GM19372 (cell line): ENCODE data around the gene PCCA.
A peak's percentile ranks its signal among the peaks of the same experiment; 100 is the strongest.
"Not testable (repeated sequence)": the region's sequence is repeated elsewhere in the genome, so short reads cannot be mapped to it uniquely, and the experiment has no call there.

ENCODE experiments used
- ATAC-seq: cut with Tn5 transposase; IDR thresholded peaks from one replicate; pipeline ENCODE4 v1.9.1; 2021; ENCODE audit warnings: mild to moderate bottlenecking, low read depth, moderate library complexity; ENCODE audit not compliant: unreplicated experiment

The PCCA gene

DNA sequence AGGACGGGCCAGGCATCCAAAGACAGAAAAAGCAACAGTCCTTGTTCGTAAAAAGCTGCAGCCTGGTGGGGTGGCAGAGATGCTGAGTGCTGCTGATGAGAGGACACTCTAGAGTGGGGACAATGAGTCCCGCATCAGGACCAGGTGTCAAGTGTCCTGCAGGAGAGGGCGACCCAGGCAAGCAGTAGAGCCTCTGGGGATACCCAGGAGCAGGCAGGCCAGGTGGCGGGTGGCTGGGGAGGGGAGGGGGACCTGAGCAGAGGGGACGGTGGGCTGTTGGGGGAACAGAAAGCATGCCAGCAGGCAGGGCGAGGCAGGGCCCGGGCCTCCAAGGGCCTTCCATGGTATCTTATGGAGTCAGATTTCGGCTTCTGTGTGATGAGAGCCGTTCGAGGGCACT is 463.9 kb downstream of the PCCA start:
- ATAC-seq, result no peak

DNA sequence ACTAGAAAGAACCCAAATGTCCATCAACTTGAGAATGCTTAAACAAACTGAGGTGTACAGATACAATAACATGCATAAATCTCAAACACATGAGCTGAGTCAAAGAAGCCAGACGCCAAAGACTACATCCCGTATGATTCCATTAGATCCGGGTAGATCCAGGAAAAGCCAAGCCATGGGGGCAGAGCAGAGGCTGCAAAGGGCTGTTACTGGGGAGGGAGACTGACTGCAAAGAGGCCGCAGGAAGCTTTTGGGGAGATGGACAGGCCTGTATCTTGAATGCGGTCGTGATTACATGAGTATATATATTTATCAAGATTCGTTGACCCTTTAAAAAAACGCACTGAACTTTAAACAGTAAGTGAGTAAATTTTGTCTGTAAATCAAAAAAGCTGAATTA is 471.0 kb downstream of the PCCA start:
- no peak for ATAC-seq

DNA sequence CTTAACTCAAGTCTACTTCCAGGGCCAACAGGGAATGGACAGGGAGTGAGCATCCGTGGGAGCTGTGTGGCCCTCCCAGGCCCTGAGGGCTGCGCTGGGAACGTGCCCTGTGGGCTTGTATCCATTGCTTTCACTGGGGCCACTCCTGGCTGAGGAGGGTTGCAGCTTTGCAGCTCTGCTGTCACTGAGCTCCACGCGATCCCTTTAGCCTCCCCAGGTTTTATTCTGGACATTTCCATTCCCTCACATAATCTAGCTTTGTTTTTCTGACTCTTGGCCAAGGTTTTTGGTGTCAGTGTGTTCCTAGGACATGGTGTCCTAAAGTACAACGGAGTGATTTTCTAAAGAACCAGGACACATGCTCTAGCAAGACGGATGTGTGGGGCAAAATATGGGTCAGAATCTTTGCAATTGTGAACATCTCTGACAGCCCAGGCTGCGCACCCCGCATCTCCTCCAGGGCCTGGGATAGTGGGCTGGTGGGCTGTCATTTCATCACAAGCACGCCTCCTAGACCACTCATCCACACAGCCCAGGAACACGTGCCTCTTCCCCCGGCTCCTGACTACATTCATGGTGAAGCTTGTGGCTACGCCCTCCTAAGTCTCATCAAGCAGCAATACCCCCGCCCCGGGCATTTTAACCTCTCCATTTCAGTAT is 471.7 kb downstream of the PCCA start:
- ATAC-seq, result no peak

DNA sequence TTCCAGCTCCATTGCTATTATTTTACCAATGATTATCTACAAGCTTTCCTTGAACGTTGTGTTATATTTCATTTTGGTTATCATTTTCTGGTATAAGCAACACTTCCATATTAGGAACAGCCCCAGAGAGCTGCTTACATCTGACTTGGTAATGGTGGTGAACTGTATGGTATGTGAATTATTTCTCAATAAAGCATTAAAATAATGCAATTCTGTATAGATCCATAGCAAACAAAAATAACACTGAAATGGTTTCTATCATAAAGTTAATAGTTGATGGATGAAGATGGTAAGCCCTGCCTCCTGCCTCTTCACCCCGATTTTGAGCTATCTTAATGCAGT is 472.2 kb downstream of the PCCA start:
- no peak for ATAC-seq

DNA sequence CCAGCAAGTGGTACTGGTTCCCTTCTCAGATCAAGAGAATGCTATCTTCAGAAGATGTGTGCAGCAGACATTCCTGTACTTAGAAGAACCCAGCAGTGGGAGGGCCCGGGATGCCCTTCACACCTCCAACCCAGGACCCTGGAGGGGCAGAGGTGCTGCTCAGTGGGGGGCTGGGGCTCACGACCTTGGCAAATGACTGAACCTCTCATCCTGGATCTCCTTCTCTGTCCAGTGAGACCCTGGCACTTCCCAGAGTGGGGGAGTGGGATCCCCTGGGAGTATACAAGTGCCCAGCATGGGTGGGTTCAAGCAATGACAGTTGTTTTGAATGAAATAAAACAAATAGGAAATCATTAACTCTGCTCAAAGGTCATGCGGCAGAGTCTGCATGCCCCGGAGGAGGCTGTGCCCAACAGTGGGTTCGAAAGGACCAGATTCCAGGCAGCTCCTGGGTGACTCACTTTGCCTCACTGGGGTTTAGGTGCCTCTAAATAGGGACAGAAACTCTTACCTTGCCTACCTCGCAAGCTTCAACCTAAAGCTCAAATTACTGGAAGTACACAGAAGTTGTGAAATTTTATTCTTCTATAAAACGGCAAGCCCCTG is 472.8 kb downstream of the PCCA start:
- ATAC-seq, result no peak

DNA sequence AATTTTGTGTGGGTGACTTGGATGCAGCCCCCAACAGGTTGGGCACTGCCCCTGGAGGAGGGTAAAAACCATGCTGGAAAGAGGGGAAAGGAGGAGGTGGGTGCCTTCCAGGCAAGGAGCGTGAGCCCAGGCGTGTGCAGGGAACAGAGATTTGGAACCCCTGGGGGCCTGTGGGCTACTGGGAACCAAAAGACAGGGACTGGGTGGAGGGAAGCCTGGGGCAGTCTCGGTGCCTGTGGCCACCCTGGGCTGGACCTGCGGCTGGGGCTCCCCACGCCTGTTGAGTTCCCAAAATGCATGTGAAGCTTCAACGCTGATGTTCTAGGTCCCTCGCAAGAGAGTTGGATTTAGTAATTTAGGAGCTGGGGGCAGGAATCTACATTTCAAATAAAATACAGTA is 474.9 kb downstream of the PCCA start:
- ATAC-seq, result no peak

DNA sequence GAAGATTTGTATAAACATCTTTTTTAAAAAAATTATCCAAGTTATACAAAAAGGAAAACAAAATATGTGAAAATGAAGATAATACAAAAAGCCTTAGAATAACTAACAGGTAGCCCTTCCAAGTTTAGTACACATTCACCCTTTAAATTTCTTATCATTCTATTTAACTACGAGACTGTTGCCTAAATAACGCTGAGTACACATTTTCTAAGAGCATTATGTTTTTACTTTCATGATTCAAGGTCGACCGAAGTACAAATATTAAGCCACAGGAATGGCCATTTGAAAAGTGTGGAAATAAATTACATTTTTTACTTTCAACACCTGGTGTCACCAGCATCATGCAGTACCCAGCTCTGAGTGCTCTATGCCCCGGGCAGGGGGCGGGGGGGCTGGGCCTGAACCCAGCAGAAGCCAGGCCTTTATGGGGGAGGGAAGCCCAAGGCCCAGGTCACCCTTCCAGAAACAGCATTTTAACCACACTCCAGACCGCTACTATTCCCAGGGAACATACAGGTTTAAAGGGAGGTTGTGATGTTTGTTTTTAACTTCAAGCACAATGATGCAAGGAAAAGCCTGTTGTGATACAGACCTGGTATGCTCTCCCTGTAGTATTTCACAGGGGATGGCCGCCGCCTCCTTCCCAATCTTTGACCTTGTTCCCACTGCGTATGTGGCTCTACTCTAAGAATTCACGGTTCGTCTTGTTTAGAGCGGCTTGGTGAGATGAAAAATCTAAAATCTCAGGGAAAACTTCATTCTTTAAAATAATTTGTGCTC is 475.7 kb downstream of the PCCA start:
- ATAC-seq, result no peak

DNA sequence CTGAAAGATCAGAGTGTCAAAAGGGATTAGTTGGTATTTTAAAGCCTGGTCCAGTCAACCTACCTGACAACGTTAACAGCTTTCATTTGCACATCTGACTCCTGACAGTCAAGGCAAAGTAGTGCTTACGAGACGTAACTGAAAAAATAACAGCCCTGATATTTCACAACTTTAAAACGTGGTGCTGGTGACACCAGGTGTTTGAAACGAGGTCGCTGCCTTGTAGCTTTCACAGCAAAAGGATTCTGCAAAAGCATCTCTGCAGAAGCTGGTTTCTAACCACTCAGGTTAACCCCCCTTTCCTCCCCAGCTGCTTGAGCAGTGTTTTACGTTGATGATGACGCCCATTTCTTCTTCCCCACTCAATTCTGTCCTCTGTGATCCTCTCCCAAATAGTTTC is 476.4 kb downstream of the PCCA start:
- ATAC-seq, result no peak

DNA sequence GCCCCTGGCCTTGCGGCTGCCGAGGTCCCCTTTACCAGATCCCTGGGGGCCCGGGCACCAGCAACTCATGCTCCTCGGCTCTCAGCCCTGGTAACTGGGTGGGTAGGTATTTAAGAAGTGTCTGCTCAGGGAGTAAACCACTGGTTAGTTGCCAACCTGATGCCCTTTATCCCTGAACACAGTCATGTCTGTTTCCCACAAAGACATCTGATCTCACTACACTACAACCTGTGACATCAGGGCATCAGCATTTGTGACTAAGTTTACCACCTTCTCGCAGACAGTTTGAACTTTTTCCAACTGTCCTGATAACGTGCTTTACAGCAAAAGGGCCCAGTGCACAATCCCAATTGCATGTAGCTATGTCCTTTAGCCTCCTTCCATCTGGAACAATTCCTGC is 477.6 kb downstream of the PCCA start:
- no peak for ATAC-seq

DNA sequence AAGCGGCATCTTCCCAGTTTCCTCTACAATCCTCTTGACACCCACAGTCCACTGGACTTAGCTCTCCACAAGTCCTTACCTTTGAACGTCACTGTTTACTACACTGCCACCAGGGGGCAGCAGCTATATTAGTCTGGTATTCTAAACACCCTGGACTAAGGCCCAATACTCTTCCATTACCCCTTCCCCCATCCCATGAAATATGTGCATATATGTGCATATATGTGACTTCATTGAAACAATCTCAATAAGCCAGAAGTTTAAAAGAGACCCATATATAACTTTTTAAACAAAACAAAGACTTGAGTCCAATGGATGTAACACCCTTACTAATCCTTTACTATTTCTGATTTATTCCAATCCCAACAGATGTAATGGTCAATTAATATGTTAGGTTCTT is 484.2 kb downstream of the PCCA start:
- peak; percentile 87 for ATAC-seq

DNA sequence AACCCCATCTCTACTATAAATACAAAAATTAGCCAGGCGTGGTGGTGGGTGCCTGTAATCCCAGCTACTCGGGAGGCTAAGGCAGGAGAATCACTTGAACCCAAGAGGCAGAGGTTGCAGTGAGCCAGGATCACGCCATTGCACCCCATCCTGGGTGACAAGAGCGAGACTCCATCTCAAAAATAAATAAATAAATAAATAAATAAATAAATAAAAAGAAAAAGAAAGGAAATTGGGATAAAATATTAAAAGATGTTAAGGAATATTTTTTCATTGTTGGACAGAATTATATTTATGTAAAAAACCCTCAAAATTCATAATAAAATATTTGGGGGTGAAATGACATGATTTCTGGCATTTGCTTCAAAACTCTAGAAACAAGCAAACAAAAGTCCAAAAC is 488.3 kb downstream of the PCCA start:
- ATAC-seq, result not testable (repeated sequence)
